Measurements from ENCODE around the gene OR2T35. TPM values are rescaled to one million over a fixed set of nuclear protein-coding genes. Genes with fewer than 3 reads are reported as not detected.

The OR2T35 gene
- total RNA-seq, 1 experiment from 2014 or later: not detected

GRCh38 chr1:248630551-248630950 lies 14.5 kb downstream of the OR2T35 start:
- no peak for ATAC-seq
- no peak overlapping the region for H3K27ac ChIP-seq (ENCODE audit: low read length)

GRCh38 chr1:248627971-248628844 lies 16.9 kb downstream of the OR2T35 start:
- Histone ChIP-seq H3K79me2 (ENCODE audit: low read length) (no peaks in the 10 kb centered on the region), H3K4me3 (ENCODE audit: low read length) (no peak overlapping the region), H4K20me1 (ENCODE audit: low read length) (no peaks in the 10 kb centered on the region), H3K27me3 (ENCODE audit: low read length) (0 out of 2 replicates have a peak, but pooled peaks cover 12% of the 10 kb centered on the region), H3K9me2 (replicated peaks; ENCODE audit: low read length) (no peaks in the 10 kb centered on the region), H3K4me2 (ENCODE audit: low read length) (no peak overlapping the region), H3K36me3 (ENCODE audit: low read depth, low read length) (no peaks in the 10 kb centered on the region), H2AFZ (ENCODE audit: low read length) (no peak overlapping the region), H3K9me3 (ENCODE audit: low read length) (no peaks in the 10 kb centered on the region), H3K27ac (ENCODE audit: low read length) (no peak overlapping the region), H3K4me1 (ENCODE audit: insufficient read depth, low read length) (no peaks in the 10 kb centered on the region), H3K9ac (ENCODE audit: low read length) (no peak overlapping the region), H3F3A (ENCODE audit: low read length, unreplicated experiment) (no peaks in the 10 kb centered on the region)
- intact Hi-C loops (cut with micrococcal nuclease): no loop called here
- no peak for TF ChIP-seq EZH2 (IDR thresholded peaks at IDR 0.05; ENCODE audit: low read length, unreplicated experiment)
- TF ChIP-seq EZH2phosphoT487 (IDR thresholded peaks at IDR 0.05; ENCODE audit: borderline replicate concordance, low read length): no peak
- no peak for TF ChIP-seq CTCF (conservative IDR thresholded peaks at IDR 0.05; ENCODE audit: low read depth, low read length)
- ChIA-PET CTCF (no interaction called here), POLR2A (ENCODE audit: unreplicated experiment) (no interaction called here)
- BruUV-seq (replicated peaks): no TSS peak
- DNase-seq: no peak
- ATAC-seq: no peak

More at GRCh38 chr1:248630551-248630950, 14.5 kb downstream of the OR2T35 start:
- no TSS peak for BruUV-seq (replicated peaks)
- DNase-seq: no peak
- H3K27me3 ChIP-seq (ENCODE audit: low read length): 0 out of 2 replicates have a peak, but pooled peaks cover 6% of the 10 kb centered on the region
- POLR2A ChIA-PET (ENCODE audit: unreplicated experiment): no interaction called here
- H3K4me2 ChIP-seq (ENCODE audit: low read length): no peak overlapping the region
- H3K9ac ChIP-seq (ENCODE audit: low read length): no peak overlapping the region
- no peak overlapping the region for H2AFZ ChIP-seq (ENCODE audit: low read length)
- no peak overlapping the region for H3K4me3 ChIP-seq (ENCODE audit: low read length)
- no peaks in the 10 kb centered on the region for H3K4me1 ChIP-seq (ENCODE audit: insufficient read depth, low read length)
- no peaks in the 10 kb centered on the region for H3K9me3 ChIP-seq (ENCODE audit: low read length)
- no peaks in the 10 kb centered on the region for H3K9me2 ChIP-seq (replicated peaks; ENCODE audit: low read length)
- CTCF ChIA-PET: no interaction called here
- TF ChIP-seq EZH2phosphoT487 (IDR thresholded peaks at IDR 0.05; ENCODE audit: borderline replicate concordance, low read length): no peak
- no peak for TF ChIP-seq EZH2 (IDR thresholded peaks at IDR 0.05; ENCODE audit: low read length, unreplicated experiment)
- TF ChIP-seq CTCF (conservative IDR thresholded peaks at IDR 0.05; ENCODE audit: low read depth, low read length): no peak
- no peaks in the 10 kb centered on the region for H3K79me2 ChIP-seq (ENCODE audit: low read length)
- intact Hi-C loops (cut with micrococcal nuclease): no loop called here
- no peaks in the 10 kb centered on the region for H3F3A ChIP-seq (ENCODE audit: low read length, unreplicated experiment)
- no peaks in the 10 kb centered on the region for H3K36me3 ChIP-seq (ENCODE audit: low read depth, low read length)
- H4K20me1 ChIP-seq (ENCODE audit: low read length): no peaks in the 10 kb centered on the region

- CTCF ChIA-PET: no interaction called here
- POLR2A ChIA-PET (ENCODE audit: unreplicated experiment): no interaction called here
- 0 out of 2 replicates have a peak, but pooled peaks cover 12% of the 10 kb centered on the region for H3K27me3 ChIP-seq (ENCODE audit: low read length)
Observed at GRCh38 chr1:248625971-248626370, 19.1 kb downstream of the OR2T35 start.

More at GRCh38 chr1:248625971-248626370, 19.1 kb downstream of the OR2T35 start:
- Histone ChIP-seq H3K9ac (ENCODE audit: low read length) (no peak overlapping the region), H2AFZ (ENCODE audit: low read length) (no peak overlapping the region), H3K9me2 (replicated peaks; ENCODE audit: low read length) (no peaks in the 10 kb centered on the region), H3K79me2 (ENCODE audit: low read length) (no peaks in the 10 kb centered on the region), H3F3A (ENCODE audit: low read length, unreplicated experiment) (no peaks in the 10 kb centered on the region), H3K4me1 (ENCODE audit: insufficient read depth, low read length) (no peaks in the 10 kb centered on the region), H4K20me1 (ENCODE audit: low read length) (no peaks in the 10 kb centered on the region), H3K27ac (ENCODE audit: low read length) (no peak overlapping the region), H3K36me3 (ENCODE audit: low read depth, low read length) (no peaks in the 10 kb centered on the region), H3K9me3 (ENCODE audit: low read length) (no peaks in the 10 kb centered on the region), H3K4me2 (ENCODE audit: low read length) (no peak overlapping the region), H3K4me3 (ENCODE audit: low read length) (no peak overlapping the region)
- intact Hi-C loops (cut with micrococcal nuclease): no loop called here
- ATAC-seq: no peak
- BruUV-seq (replicated peaks): no TSS peak
- no peak for DNase-seq
- TF ChIP-seq EZH2phosphoT487 (IDR thresholded peaks at IDR 0.05; ENCODE audit: borderline replicate concordance, low read length): no peak
- no peak for TF ChIP-seq EZH2 (IDR thresholded peaks at IDR 0.05; ENCODE audit: low read length, unreplicated experiment)
- TF ChIP-seq CTCF (conservative IDR thresholded peaks at IDR 0.05; ENCODE audit: low read depth, low read length): no peak

Measured in PC-3 (cell line).